ENCODE data around the gene RAD51B.

GRCh38 chr14:68563251-68564131 lies 743.9 kb downstream of the RAD51B start:
- TF ChIP-seq CTCF (conservative IDR thresholded peaks at IDR 0.05; ENCODE audit: low read depth, low read length) (no peak), EZH2 (IDR thresholded peaks at IDR 0.05; ENCODE audit: borderline replicate concordance, low read depth, low read length, poor library complexity, severe bottlenecking) (no peak)

Data from A673 (cell line).